Muscle of leg (tissue), 11 donors: ENCODE results near the gene ABHD17C. TPM values are rescaled to one million over a fixed set of nuclear protein-coding genes. Genes with fewer than 3 reads are reported as not detected.

Experiments used
- DNase-seq: peaks from one replicate; pipeline ENCODE4 v3.0.0; 2013
- H3K27ac ChIP-seq: one replicate; pipeline ENCODE4 v1.5.1; 2013; ENCODE audit warnings: mild to moderate bottlenecking, low read length, control low read depth
- H3K27me3 ChIP-seq: one replicate; pipeline ENCODE4 v1.6.1; 2013; ENCODE audit warnings: low read length; ENCODE audit not compliant: control insufficient read depth, insufficient read depth
- H3K36me3 ChIP-seq: one replicate; pipeline ENCODE4 v1.6.1; 2013; ENCODE audit warnings: low read length; ENCODE audit not compliant: control insufficient read depth, insufficient read depth
- H3K4me1 ChIP-seq: one replicate; pipeline ENCODE4 v1.6.1; 2013; ENCODE audit warnings: low read length; ENCODE audit not compliant: control insufficient read depth, insufficient read depth
- H3K4me3 ChIP-seq: one replicate; pipeline ENCODE4 v1.5.1; 2013; ENCODE audit warnings: low read length, control low read depth
- H3K9me3 ChIP-seq: replicated peaks from 2 replicates; pipeline ENCODE4 v1.6.1; 2013; ENCODE audit warnings: low read depth, low read length; ENCODE audit not compliant: control insufficient read depth
- WGBS: methylation state at CpG from one replicate; pipeline ENCODE4 v1.1.5; 2013; ENCODE audit warnings: missing lambda C conversion rate; ENCODE audit not compliant: insufficient coverage; 5-methylcytosine and 5-hydroxymethylcytosine counted together
- polyA plus RNA-seq, 8 donors: library from polyadenylated mRNA; unstranded; fragments of 120-200 nt; gene quantifications; one replicate each; pipeline versions ENCODE4 v1.2.1 to v1.2.3, GENCODE V29; 2013; ENCODE audit warnings: inconsistent platforms in 1 of 8, low replicate concordance in 1 of 8; ENCODE audit not compliant: insufficient read length in 8 of 8, insufficient read depth in 1 of 8
- total RNA-seq: library from RNA; stranded (reverse); fragments of 120-200 nt; gene quantifications from one replicate; pipeline ENCODE4 v1.2.4, GENCODE V29; 2013

ABHD17C gene
- total and polyA plus RNA-seq, 9 donors = 2.2 to 10.0 (median 8.2) TPM

GRCh38 chr15:80773122-80773551 lies 78.0 kb downstream of the ABHD17C start:
- peak; percentile 19 for DNase-seq
- 56% methylated on average over 1 of the region's 8 CpGs for WGBS
- H3K4me3 ChIP-seq = no peak overlapping the region

DNA sequence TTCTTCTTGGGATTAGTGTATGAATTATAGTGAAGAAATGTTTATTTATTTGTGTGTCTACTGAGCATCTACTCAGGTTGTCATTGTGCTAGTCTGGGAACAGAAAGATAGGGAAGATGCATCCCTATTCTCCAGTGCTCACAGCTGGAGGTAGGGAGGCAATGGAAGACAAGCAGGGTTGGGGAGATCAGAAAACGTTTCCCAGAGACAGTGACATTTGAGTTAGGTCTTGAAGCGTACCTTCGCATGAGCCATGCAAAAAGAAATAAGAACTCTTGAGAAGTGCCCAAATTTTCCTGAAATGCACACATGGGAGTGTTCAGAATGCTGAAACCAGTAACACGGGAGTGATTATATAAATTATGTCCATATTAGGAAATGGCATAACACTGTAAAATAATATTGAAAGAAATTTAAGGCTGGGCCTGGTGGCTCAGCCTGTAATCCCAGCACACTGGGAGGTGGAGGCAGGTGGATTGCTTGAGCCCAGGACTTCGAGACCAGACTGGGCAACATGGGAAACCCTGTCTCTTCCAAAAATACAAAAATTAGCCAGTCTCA lies 78.8 kb downstream of the ABHD17C start:
- WGBS = 44% methylated on average over 3 of the region's 5 CpGs
- DNase-seq = no peak
- Histone ChIP-seq H3K36me3 (no peaks in the 10 kb centered on the region), H3K27ac (no peak overlapping the region), H3K4me3 (no peak overlapping the region), H3K27me3 (peaks cover 20% of the 10 kb centered on the region), H3K9me3 (no peaks in the 10 kb centered on the region), H3K4me1 (peaks cover 5% of the 10 kb centered on the region)

More at GRCh38 chr15:80773122-80773551, 78.0 kb downstream of the ABHD17C start:
- Histone ChIP-seq H3K27me3 (peaks cover 13% of the 10 kb centered on the region), H3K9me3 (no peaks in the 10 kb centered on the region), H3K27ac (no peak overlapping the region), H3K4me1 (peaks cover 2% of the 10 kb centered on the region), H3K36me3 (no peaks in the 10 kb centered on the region)

DNA sequence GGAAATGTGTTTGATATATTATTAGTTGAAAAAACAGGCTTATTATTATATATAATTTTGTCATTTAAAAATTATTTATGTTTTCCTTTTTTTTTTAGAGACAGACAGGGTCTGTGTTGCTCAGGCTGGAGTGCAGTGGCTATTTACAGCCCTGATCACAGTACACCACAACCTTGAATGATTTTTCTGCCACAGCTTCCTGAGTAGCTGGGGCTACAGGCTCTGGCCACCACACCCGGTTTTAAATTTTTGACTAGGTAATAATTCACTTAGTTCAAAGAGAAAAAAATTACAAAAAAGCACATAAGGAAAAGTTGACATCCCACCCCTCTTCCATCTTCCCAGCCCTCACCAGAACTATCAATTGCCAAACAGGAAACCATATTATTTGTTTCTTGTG lies 79.4 kb downstream of the ABHD17C start:
- no peaks in the 10 kb centered on the region for H3K9me3 ChIP-seq
- H3K27ac ChIP-seq = no peak overlapping the region
- WGBS = no CpG with 5 or more reads among the region's 1 CpG
- H3K4me3 ChIP-seq = no peak overlapping the region
- H3K4me1 ChIP-seq = peaks cover 9% of the 10 kb centered on the region
- no peaks in the 10 kb centered on the region for H3K36me3 ChIP-seq
- peaks cover 26% of the 10 kb centered on the region for H3K27me3 ChIP-seq
- no peak for DNase-seq

DNA sequence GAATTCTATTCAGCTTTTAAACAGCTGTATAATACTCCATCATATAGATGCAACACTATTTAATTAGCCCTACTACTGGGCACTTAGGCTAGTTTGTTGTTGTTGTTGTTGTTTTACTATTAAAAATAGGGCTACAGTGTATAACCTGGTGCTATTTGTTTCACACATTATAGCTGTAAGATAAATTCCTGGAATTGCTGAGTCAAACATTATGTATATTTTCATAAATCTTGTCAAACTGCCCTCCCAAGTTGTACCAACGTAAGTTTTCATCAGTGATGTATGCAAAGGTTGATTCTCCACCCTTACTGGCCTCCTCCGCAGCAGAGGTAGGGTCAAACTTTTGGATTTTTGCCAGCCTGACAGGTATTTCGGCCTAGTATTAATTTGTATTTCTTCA lies 80.2 kb downstream of the ABHD17C start:
- H3K27me3 ChIP-seq = peaks cover 35% of the 10 kb centered on the region
- H3K9me3 ChIP-seq = no peaks in the 10 kb centered on the region
- WGBS = 100% methylated on average over 1 of the region's 3 CpGs
- peaks cover 18% of the 10 kb centered on the region for H3K4me1 ChIP-seq
- no peak overlapping the region for H3K27ac ChIP-seq
- no peak overlapping the region for H3K4me3 ChIP-seq
- no peaks in the 10 kb centered on the region for H3K36me3 ChIP-seq
- no peak for DNase-seq

DNA sequence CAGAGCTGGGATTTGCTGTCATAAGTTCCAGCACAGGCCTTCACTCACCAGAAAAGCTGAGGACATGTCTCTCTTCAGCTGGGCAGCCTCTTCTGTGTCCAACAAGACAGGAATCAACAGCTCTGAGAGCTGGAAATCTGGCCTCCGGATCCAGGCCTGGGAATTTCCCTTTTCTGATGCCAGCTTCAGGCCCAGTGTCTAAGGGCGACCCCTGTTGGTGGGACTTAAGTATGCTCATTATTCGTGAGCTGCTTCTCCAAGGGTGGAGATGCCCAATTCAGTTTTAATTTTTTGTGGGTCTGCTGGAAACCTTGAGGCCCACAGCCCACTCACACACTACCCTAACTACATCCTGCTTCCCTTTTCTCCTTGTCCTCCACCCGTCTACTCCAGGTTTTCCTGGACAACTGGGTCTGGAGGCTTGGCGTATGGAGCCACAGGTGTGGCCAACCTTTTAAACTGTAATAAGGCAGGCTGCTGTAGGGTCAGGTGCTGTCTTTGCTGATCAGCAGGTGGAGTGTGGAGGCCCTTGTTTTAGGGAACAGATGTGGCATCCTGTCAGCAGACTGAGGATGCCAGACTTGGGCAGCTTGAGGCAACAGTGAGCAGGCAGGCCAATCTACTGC lies 81.4 kb downstream of the ABHD17C start:
- no CpG with 5 or more reads among the region's 5 CpGs for WGBS
- Histone ChIP-seq H3K4me1 (peaks cover 24% of the 10 kb centered on the region), H3K4me3 (no peak overlapping the region), H3K36me3 (no peaks in the 10 kb centered on the region), H3K9me3 (no peaks in the 10 kb centered on the region), H3K27ac (no peak overlapping the region), H3K27me3 (peaks cover 41% of the 10 kb centered on the region)
- DNase-seq = peak; percentile 87

DNA sequence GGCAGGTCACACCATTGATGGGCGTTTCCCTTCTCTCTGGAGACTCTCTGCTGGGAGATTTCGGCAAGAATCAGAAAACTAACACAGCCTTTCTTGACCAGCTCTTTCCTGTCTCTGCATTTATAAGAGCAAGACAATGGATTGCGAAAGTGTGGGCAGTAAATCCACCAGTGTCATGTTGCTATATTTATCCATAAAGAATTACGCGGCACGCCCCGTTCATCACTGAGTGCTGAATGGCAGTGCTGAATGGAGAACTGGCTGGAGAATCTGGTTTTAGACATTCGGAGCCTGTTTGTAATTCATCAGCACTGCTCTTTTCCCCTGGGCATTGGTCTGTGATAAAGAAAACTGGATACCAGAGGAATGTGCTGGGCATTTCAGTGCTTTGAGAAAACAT lies 82.0 kb downstream of the ABHD17C start:
- WGBS = 72% methylated on average over 4 of the region's 8 CpGs
- DNase-seq = peak; percentile 16
- Histone ChIP-seq H3K27me3 (peaks cover 42% of the 10 kb centered on the region), H3K4me1 (peaks cover 24% of the 10 kb centered on the region), H3K27ac (no peak overlapping the region), H3K4me3 (no peak overlapping the region), H3K36me3 (no peaks in the 10 kb centered on the region), H3K9me3 (no peaks in the 10 kb centered on the region)

DNA sequence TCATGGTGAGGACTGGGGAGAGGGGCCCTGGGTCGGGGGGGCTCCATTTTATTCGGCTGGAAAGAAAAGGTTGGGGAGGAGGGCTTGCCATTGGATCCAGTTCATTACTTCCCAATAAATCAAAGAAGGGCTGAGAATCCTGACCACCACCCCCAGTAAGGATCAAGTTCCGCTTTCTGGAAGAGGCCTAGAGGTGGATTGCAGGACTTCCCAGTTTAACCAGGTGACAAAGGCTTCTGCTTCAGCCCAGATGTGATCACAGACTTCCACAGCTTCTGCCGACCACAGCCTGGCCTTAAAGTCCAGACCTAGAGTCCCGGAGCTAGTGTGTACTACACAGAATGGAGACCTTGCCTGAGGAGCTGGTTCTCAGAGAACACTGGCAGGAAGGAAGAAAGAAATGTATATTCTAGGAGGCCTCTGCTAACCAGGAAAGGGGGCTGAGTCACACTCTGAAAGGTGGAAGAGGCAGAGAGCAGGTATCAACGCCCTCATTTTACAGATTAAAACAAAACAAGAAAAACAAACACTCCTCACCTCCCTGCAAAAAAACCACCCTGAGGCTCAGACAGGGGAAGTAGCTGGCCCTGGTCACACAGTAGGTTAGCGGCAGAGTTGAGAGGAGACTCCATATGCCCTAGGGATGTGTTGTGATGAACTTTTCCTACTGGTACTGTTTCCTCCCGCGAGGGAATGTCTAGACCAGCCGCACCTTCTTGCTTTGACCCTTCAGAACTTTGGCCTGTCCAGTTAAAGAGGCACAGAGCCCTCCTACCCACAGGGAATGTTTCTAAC lies 82.9 kb downstream of the ABHD17C start:
- Histone ChIP-seq H3K4me1 (peaks cover 24% of the 10 kb centered on the region), H3K9me3 (no peaks in the 10 kb centered on the region), H3K36me3 (no peaks in the 10 kb centered on the region), H3K27me3 (peaks cover 44% of the 10 kb centered on the region), H3K27ac (no peak overlapping the region), H3K4me3 (no peak overlapping the region)
- peak; percentile 2 for DNase-seq
- WGBS = 90% methylated on average over 5 of the region's 10 CpGs

GRCh38 chr15:80778621-80778963 lies 83.5 kb downstream of the ABHD17C start:
- H3K9me3 ChIP-seq = no peaks in the 10 kb centered on the region
- H3K4me1 ChIP-seq = peaks cover 24% of the 10 kb centered on the region
- 18% methylated on average over 7 of the region's 7 CpGs for WGBS
- no peaks in the 10 kb centered on the region for H3K36me3 ChIP-seq
- H3K27me3 ChIP-seq = peaks cover 48% of the 10 kb centered on the region
- no peak overlapping the region for H3K4me3 ChIP-seq
- no peak overlapping the region for H3K27ac ChIP-seq
- no peak for DNase-seq

- H3K9me3 ChIP-seq = no peaks in the 10 kb centered on the region
- no peak within 1 kb of the TSS for H3K27ac ChIP-seq
- no peaks in the 10 kb centered on the region for H3K36me3 ChIP-seq
- peak; percentile 70 for DNase-seq
- H3K27me3 ChIP-seq = peaks cover 52% of the 10 kb centered on the region
- under 1% methylated on average over 68 of the region's 75 CpGs for WGBS
- peaks cover 24% of the 10 kb centered on the region for H3K4me1 ChIP-seq
- H3K4me3 ChIP-seq = peak within 1 kb of the TSS; percentile 34
These were observed 84.0 kb downstream of the ABHD17C start, which contains the start of gene CEMIP for GRCh38 chr15:80778964-80779657. Gene CEMIP, plus strand, starts transcription at chr15:80779370. Its CDS starts 94,510 bp downstream, at chr15:80873880.
